Measurements from ENCODE around the gene NTMT2. TPM values are rescaled to one million over a fixed set of nuclear protein-coding genes. Genes with fewer than 3 reads are reported as not detected.
A peak's percentile ranks its signal among the peaks of the same experiment; 100 is the strongest.

Gene NTMT2
- total RNA-seq, 1 experiment from 2014 or later = not detected

GRCh38 chr1:170125269-170125668 lies 20.5 kb upstream of the NTMT2 start:
- CTCF ChIA-PET = no interaction called here
- TF ChIP-seq POLR2AphosphoS5 (IDR thresholded peaks at IDR 0.05; ENCODE audit: low read depth, low read length) = no peak
- TF ChIP-seq TCF7L2 (IDR thresholded peaks at IDR 0.05; ENCODE audit: low read depth, low read length) = no peak
- TF ChIP-seq SIN3A (IDR thresholded peaks at IDR 0.05; ENCODE audit: borderline replicate concordance, insufficient read depth, low read depth, low read length) = no peak
- TF ChIP-seq, protein P1, sequence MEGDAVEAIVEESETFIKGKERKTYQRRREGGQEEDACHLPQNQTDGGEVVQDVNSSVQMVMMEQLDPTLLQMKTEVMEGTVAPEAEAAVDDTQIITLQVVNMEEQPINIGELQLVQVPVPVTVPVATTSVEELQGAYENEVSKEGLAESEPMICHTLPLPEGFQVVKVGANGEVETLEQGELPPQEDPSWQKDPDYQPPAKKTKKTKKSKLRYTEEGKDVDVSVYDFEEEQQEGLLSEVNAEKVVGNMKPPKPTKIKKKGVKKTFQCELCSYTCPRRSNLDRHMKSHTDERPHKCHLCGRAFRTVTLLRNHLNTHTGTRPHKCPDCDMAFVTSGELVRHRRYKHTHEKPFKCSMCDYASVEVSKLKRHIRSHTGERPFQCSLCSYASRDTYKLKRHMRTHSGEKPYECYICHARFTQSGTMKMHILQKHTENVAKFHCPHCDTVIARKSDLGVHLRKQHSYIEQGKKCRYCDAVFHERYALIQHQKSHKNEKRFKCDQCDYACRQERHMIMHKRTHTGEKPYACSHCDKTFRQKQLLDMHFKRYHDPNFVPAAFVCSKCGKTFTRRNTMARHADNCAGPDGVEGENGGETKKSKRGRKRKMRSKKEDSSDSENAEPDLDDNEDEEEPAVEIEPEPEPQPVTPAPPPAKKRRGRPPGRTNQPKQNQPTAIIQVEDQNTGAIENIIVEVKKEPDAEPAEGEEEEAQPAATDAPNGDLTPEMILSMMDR (IDR thresholded peaks at IDR 0.05) = no peak
- Histone ChIP-seq H3K4me3 (ENCODE audit: low read depth in 2 of 2, low read length in 2 of 2) (no peak overlapping the region), H3K27me3 (ENCODE audit: control insufficient read depth, insufficient read depth, low read length) (no peaks in the 10 kb centered on the region), H3K4me1 (ENCODE audit: control insufficient read depth, insufficient read depth, low read length) (no peaks in the 10 kb centered on the region), H3K36me3 (ENCODE audit: control insufficient read depth, insufficient read depth, low read length) (no peaks in the 10 kb centered on the region; the same call in 1 of the 2 replicates), H3K9me3 (ENCODE audit: control insufficient read depth, insufficient read depth, low read depth, low read length) (no peaks in the 10 kb centered on the region), H3K27ac (ENCODE audit: low read length) (no peak overlapping the region)
- in situ Hi-C loops (cut with HindIII; ENCODE audit: low pct_unique_long_range_greater_than_20kb, low sequenced_read_pairs) (no loop called here), intact Hi-C loops (cut with micrococcal nuclease; ENCODE audit: unreplicated experiment) (no loop called here)
- BruUV-seq (replicated peaks) = no TSS peak
- ATAC-seq (no peak), DNase-seq (ENCODE audit: low read depth, low spot score) (no peak)
- POLR2A ChIA-PET = no interaction called here

GRCh38 chr1:170126696-170127095 lies 19.1 kb upstream of the NTMT2 start:
- DNase-seq (ENCODE audit: low read depth, low spot score) (no peak), ATAC-seq (peak; percentile 78)
- no peak overlapping the region for H3K4me3 ChIP-seq (ENCODE audit: low read depth in 2 of 2, low read length in 2 of 2)
- intact Hi-C loops (cut with micrococcal nuclease; ENCODE audit: unreplicated experiment) (no loop called here), in situ Hi-C loops (cut with HindIII; ENCODE audit: low pct_unique_long_range_greater_than_20kb, low sequenced_read_pairs) (no loop called here)
- no peaks in the 10 kb centered on the region for H3K4me1 ChIP-seq (ENCODE audit: control insufficient read depth, insufficient read depth, low read length)
- no peak overlapping the region for H3K27ac ChIP-seq (ENCODE audit: low read length)
- TF ChIP-seq TCF7L2 (IDR thresholded peaks at IDR 0.05; ENCODE audit: low read depth, low read length) = no peak
- TF ChIP-seq SIN3A (IDR thresholded peaks at IDR 0.05; ENCODE audit: borderline replicate concordance, insufficient read depth, low read depth, low read length) = no peak
- no peak for TF ChIP-seq REST (IDR thresholded peaks at IDR 0.05; ENCODE audit: insufficient read depth in 1 of 2, low read depth in 2 of 2, low read length in 1 of 2)
- no peak for TF ChIP-seq POLR2AphosphoS5 (IDR thresholded peaks at IDR 0.05; ENCODE audit: low read depth, low read length)
- TF ChIP-seq, protein P1 (IDR thresholded peaks at IDR 0.05) = no peak
- no peaks in the 10 kb centered on the region for H3K27me3 ChIP-seq (ENCODE audit: control insufficient read depth, insufficient read depth, low read length)
- no TSS peak for BruUV-seq (replicated peaks)
- no peaks in the 10 kb centered on the region for H3K9me3 ChIP-seq (ENCODE audit: control insufficient read depth, insufficient read depth, low read depth, low read length)
- H3K36me3 ChIP-seq (ENCODE audit: control insufficient read depth, insufficient read depth, low read length) = no peaks in the 10 kb centered on the region; the same call in 1 of the 2 replicates
- POLR2A ChIA-PET = no interaction called here
- CTCF ChIA-PET = no interaction called here

Measured in Panc1 (cell line).